ENCODE data around the gene MUC22. TPM values are rescaled to one million over a fixed set of nuclear protein-coding genes. Genes with fewer than 3 reads are reported as not detected.

The MUC22 gene
- total and polyA plus RNA-seq, 10 of the 15 experiments (the other 5 are each of a cell fraction or from before 2014, with no cell fraction given): under 0.01 to 0.09 (median 0.04) TPM; not detected in 4

GRCh38 chr6:31065556-31065955, 55.3 kb downstream of the MUC22 start:
- ATAC-seq: no peak
- RAD21 ChIA-PET (ENCODE audit: unreplicated experiment): no interaction called here
- in situ Hi-C loops (cut with MboI) (no loop called here), intact Hi-C loops (cut with micrococcal nuclease; ENCODE audit: unreplicated experiment) (no loop called here)
- H3K27ac ChIP-seq (ENCODE audit: control insufficient read depth, insufficient read depth): no peak overlapping the region
- no peaks in the 10 kb centered on the region; a peak in 1 of 4 replicates for H3K27me3 ChIP-seq (replicated peaks in 1 of 2; ENCODE audit: control insufficient read depth in 2 of 2, insufficient read depth in 2 of 2, low read length in 1 of 2)
- H4K20me1 ChIP-seq (ENCODE audit: control insufficient read depth, insufficient read depth): no peaks in the 10 kb centered on the region
- no peaks in the 10 kb centered on the region for H3K9me3 ChIP-seq (replicated peaks; ENCODE audit: control insufficient read depth, insufficient read depth, low read length)
- H3K4me1 ChIP-seq (ENCODE audit: control insufficient read depth, insufficient read depth, low read length): no peaks in the 10 kb centered on the region
- no peak overlapping the region for H2AFZ ChIP-seq (ENCODE audit: control insufficient read depth, low read depth, low read length)
- H3K4me3 ChIP-seq: no peak overlapping the region
- no peak for DNase-seq (ENCODE audit: low read depth, low spot score)
- SMC1A ChIA-PET (ENCODE audit: uncharacterized antibody, unreplicated experiment): no interaction called here
- BruUV-seq (replicated peaks): no TSS peak
- no peaks in the 10 kb centered on the region for H3K79me2 ChIP-seq (ENCODE audit: control insufficient read depth, insufficient read depth, low read length)
- CTCF ChIA-PET: interaction anchor here (1.0 kb wide), 1 partner anchor 14 kb away, joined by 4 read pairs; no protein-coding TSS in a partner anchor
- H3K4me2 ChIP-seq (ENCODE audit: control insufficient read depth, insufficient read depth): no peak overlapping the region
- no peak for FAIRE-seq
- 49% methylated on average over 2 of the region's 2 CpGs for WGBS (ENCODE audit: insufficient coverage, insufficient replicate concordance, low lambda C conversion rate, missing lambda C conversion rate)
- POLR2A ChIA-PET: no interaction called here
- no peak overlapping the region for H3K9ac ChIP-seq (ENCODE audit: control insufficient read depth, insufficient read depth, low read length)
- no peaks in the 10 kb centered on the region for H3K36me3 ChIP-seq (ENCODE audit: control insufficient read depth in 2 of 2, insufficient read depth in 2 of 2, low read length in 1 of 2)
- no peak for TF ChIP-seq ZNF687 (IDR thresholded peaks at IDR 0.05)
- TF ChIP-seq TCF7 (IDR thresholded peaks at IDR 0.05; ENCODE audit: borderline replicate concordance): no peak
- no peak for TF ChIP-seq ZNF217 (IDR thresholded peaks at IDR 0.05)
- TF ChIP-seq NFYB (IDR thresholded peaks at IDR 0.05; ENCODE audit: insufficient read depth, low read depth, low read length): no peak
- TF ChIP-seq, protein P1, sequence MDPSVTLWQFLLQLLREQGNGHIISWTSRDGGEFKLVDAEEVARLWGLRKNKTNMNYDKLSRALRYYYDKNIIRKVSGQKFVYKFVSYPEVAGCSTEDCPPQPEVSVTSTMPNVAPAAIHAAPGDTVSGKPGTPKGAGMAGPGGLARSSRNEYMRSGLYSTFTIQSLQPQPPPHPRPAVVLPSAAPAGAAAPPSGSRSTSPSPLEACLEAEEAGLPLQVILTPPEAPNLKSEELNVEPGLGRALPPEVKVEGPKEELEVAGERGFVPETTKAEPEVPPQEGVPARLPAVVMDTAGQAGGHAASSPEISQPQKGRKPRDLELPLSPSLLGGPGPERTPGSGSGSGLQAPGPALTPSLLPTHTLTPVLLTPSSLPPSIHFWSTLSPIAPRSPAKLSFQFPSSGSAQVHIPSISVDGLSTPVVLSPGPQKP (IDR thresholded peaks at IDR 0.05; ENCODE audit: low read depth, low read length): no peak
- no peak for TF ChIP-seq JUND (IDR thresholded peaks at IDR 0.05; ENCODE audit: low read depth, low read length)
- no peak for TF ChIP-seq NFIC (IDR thresholded peaks at IDR 0.05; ENCODE audit: low read depth, low read length)
- no peak for TF ChIP-seq SUPT20H (IDR thresholded peaks at IDR 0.05; ENCODE audit: borderline replicate concordance, control insufficient read depth, low read depth, low read length)
- TF ChIP-seq, protein P2, sequence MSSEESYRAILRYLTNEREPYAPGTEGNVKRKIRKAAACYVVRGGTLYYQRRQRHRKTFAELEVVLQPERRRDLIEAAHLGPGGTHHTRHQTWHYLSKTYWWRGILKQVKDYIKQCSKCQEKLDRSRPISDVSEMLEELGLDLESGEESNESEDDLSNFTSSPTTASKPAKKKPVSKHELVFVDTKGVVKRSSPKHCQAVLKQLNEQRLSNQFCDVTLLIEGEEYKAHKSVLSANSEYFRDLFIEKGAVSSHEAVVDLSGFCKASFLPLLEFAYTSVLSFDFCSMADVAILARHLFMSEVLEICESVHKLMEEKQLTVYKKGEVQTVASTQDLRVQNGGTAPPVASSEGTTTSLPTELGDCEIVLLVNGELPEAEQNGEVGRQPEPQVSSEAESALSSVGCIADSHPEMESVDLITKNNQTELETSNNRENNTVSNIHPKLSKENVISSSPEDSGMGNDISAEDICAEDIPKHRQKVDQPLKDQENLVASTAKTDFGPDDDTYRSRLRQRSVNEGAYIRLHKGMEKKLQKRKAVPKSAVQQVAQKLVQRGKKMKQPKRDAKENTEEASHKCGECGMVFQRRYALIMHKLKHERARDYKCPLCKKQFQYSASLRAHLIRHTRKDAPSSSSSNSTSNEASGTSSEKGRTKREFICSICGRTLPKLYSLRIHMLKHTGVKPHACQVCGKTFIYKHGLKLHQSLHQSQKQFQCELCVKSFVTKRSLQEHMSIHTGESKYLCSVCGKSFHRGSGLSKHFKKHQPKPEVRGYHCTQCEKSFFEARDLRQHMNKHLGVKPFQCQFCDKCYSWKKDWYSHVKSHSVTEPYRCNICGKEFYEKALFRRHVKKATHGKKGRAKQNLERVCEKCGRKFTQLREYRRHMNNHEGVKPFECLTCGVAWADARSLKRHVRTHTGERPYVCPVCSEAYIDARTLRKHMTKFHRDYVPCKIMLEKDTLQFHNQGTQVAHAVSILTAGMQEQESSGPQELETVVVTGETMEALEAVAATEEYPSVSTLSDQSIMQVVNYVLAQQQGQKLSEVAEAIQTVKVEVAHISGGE (CRISPR knock-in tag; IDR thresholded peaks at IDR 0.05): no peak
- TF ChIP-seq FOXM1 (IDR thresholded peaks at IDR 0.05; ENCODE audit: low read depth, low read length): no peak
- no peak for TF ChIP-seq DPF2 (IDR thresholded peaks at IDR 0.05)
- no peak for TF ChIP-seq MYC (IDR thresholded peaks at IDR 0.05; ENCODE audit: insufficient read depth, insufficient read length, insufficient replicate concordance, low read length, severe bottlenecking)
- TF ChIP-seq TARDBP (IDR thresholded peaks at IDR 0.05; ENCODE audit: borderline replicate concordance): no peak
- TF ChIP-seq ESRRA (IDR thresholded peaks at IDR 0.05; ENCODE audit: low read length): no peak
- TF ChIP-seq SUZ12 (IDR thresholded peaks at IDR 0.05; ENCODE audit: unreplicated experiment): no peak
- no peak for TF ChIP-seq RBBP5 (conservative IDR thresholded peaks at IDR 0.05)
- TF ChIP-seq TBL1XR1 (IDR thresholded peaks at IDR 0.05; ENCODE audit: low read depth, low read length): no peak

Measured in GM12878 (cell line).